Measurements from ENCODE around the gene RPL39.
"Not testable (repeated sequence)": the region's sequence is repeated elsewhere in the genome, so short reads cannot be mapped to it uniquely, and the experiment has no call there.

DNA sequence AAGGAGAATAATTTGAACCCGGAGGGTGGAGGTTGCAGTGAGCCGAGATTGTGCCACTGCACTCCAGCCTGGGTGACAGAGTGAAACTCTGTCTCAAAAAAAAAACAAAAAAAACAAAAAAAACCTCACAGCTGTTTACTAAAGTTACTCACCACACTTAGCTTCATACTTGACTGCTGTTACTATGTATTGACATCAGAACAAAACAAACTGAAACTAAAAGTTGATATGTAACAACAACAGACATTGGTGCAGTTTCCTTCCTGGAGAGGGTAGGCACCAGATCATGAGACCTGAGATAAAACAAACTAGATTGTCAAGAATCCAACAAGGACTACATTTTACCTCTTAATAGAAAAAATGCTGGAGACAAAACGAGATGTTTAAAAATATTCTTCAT lies 30.3 kb upstream of the RPL39 start:
- TF ChIP-seq POLR2AphosphoS5 (IDR thresholded peaks at IDR 0.05; ENCODE audit: low read depth, low read length); CEBPB (IDR thresholded peaks at IDR 0.05; ENCODE audit: low read depth); EZH2phosphoT487 (IDR thresholded peaks at IDR 0.05; ENCODE audit: borderline replicate concordance); SP1 (IDR thresholded peaks at IDR 0.05; ENCODE audit: low read depth); POLR2A (IDR thresholded peaks at IDR 0.05; ENCODE audit: borderline replicate concordance, extremely low read depth, insufficient read depth, insufficient read length): not testable (repeated sequence)
- TF ChIP-seq, protein P1, sequence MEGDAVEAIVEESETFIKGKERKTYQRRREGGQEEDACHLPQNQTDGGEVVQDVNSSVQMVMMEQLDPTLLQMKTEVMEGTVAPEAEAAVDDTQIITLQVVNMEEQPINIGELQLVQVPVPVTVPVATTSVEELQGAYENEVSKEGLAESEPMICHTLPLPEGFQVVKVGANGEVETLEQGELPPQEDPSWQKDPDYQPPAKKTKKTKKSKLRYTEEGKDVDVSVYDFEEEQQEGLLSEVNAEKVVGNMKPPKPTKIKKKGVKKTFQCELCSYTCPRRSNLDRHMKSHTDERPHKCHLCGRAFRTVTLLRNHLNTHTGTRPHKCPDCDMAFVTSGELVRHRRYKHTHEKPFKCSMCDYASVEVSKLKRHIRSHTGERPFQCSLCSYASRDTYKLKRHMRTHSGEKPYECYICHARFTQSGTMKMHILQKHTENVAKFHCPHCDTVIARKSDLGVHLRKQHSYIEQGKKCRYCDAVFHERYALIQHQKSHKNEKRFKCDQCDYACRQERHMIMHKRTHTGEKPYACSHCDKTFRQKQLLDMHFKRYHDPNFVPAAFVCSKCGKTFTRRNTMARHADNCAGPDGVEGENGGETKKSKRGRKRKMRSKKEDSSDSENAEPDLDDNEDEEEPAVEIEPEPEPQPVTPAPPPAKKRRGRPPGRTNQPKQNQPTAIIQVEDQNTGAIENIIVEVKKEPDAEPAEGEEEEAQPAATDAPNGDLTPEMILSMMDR (IDR thresholded peaks at IDR 0.05 in 2 of 3, conservative IDR thresholded peaks at IDR 0.05 in 1 of 3; ENCODE audit: borderline replicate concordance in 1 of 3, insufficient read depth in 1 of 3, low read depth in 2 of 3, low read length in 2 of 3): not testable (repeated sequence)
